Thoracic aorta endothelial cell (primary cell): ENCODE data around the gene ZNF324B. TPM values are rescaled to one million over a fixed set of nuclear protein-coding genes. Genes with fewer than 3 reads are reported as not detected.

Experiments
- small RNA-seq: library from RNA; depleted of rRNA; stranded (forward); fragments of <200 nt; gene quantifications from one replicate; pipeline ENCODE3, GENCODE V24; 2012
- total RNA-seq: library from RNA; depleted of rRNA; stranded (reverse); fragments of >200 nt; gene quantifications from 2 replicates; pipeline ENCODE4 v1.2.3, GENCODE V29; 2012

Gene ZNF324B
- 6.8 and 8.8 TPM in 2 replicates for total RNA-seq

DNA sequence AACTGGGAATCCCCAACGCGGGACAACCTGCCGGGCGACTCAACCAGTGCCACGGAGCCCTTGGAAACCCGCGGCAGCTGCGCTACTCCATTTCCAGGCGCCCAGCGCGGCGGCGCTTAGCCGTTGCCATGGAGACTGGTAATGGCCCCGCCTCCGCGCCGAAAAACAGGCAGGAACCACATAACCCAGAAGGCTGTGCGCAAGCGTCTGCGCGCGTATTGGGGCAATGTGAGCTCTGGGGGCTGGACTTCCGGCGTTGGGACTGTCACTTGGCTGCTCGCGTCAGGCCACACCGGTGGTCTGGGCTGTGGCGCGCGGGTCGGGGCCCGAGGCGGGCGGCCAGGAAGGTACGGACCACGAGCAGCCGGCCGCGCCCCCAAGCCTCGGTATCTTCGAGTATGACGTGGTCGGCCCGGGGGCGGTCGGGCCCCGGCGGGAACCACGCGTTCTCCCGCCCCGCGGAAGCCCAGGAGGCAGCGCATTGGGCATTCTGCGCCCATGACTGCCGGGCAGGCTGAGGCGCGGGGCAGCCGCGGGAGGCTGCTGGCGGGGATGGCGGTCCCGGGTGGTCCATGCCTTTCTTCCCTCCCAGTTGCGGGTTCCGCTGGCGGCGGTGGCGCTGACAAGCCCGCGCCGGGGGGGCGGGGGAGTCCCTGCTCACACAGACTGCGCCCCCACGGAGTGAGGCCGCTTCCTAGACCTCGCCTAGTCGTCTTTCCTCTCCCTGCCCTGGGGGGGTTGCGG is at the start of gene ZNF324B:
ZNF324B (plus strand) TSS at position 265 of the 744 bp plus-strand sequence. CDS start 2,080 bp downstream, outside the sequence.

DNA sequence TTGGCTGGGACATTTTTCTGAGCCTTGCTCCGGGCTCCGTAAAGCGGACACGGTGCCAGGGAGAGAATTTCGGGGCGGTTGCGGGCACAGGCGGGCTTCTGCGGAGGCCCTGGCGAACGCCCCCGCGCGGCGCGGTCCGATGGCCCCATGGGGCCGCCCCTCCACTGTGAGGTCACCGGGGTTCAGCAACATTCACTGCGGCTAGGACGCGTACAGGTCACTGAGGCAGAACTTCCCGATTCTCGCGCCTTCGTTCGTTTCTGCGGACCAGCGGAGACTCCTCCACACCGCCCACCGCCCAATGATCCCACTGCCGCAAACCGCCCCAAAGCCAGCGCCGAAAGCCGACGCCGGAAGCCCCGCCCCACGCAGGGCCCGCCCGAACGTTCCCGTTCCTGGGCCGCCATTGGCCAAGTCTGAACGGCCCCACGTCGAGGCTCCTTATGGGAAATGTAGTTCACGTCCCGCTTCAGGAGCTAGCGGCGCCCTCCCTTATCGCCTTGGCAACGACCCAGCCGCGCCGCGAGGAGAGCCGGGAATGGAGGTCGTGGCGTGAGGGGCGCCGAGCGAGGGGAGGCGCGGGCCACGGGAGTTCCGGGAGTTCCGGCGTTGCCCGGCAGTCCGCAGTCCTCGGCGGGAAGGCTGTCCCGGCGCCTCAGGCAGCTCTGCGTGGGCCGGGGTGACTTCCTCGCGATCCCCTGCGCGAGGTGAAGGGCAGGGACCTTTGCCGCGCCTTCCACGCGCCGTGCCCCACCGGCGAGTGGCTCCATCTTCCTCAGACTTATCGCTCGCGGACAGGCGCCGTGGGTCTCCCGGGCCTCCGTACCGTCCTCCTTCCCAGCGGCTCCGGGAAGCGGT is 43.0 kb upstream of the ZNF324B start, which contains the start of gene ZNF584:
ZNF584 (plus strand) TSS at position 498 of the 858 bp plus-strand sequence. CDS start 499 bp downstream, outside the sequence.

DNA sequence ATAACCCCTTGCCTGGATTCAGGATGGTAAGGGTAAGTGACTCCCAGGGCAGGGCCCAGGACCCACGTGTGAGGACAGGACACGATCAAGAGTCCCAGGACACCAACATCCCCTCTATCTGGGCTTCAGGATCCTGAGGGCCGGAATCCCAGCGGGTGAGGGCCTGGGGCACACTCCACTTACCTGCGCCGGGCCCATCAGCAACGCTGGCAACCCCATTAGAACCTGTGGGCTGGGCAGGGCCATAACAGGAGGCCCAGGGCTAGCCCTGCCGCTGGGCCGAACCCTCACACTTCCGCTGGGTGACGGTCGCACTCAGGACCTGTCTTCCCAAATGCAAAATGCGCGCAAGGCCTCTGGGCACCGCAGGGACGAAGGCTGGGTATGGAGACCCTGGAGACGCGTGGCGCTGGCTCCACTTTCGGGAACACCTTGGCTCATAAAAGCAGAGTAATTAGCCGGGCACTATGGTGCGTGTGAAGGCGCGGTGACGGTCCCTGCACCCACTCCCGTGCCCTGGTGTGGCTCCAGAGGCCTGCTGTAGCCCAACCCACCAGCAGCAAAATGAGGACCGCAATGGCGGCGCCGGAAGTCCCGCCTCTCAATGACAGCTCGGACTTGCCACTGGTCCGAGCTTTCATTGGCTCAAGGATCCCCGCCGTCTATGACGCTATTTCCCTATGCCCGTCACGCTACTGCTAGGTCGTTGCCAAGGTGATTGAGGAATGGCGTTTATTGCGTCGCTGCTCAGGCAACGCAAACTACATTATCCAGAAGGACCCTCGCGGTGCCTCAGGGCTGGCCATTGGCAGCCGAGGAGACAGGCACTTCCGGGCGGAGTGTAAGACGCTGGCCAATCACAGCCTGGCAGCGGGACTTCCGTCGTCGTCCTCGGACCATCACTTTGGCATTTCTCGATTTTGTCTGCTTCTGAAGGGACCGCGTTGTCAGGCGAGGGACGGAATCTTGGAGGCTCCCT is 11.6 kb upstream of the ZNF324B start, which contains the start of gene ZNF132:
ZNF132 (minus strand) TSS at position 578 of the 979 bp plus-strand sequence; CDS start at position 246, 332 bp downstream.

DNA sequence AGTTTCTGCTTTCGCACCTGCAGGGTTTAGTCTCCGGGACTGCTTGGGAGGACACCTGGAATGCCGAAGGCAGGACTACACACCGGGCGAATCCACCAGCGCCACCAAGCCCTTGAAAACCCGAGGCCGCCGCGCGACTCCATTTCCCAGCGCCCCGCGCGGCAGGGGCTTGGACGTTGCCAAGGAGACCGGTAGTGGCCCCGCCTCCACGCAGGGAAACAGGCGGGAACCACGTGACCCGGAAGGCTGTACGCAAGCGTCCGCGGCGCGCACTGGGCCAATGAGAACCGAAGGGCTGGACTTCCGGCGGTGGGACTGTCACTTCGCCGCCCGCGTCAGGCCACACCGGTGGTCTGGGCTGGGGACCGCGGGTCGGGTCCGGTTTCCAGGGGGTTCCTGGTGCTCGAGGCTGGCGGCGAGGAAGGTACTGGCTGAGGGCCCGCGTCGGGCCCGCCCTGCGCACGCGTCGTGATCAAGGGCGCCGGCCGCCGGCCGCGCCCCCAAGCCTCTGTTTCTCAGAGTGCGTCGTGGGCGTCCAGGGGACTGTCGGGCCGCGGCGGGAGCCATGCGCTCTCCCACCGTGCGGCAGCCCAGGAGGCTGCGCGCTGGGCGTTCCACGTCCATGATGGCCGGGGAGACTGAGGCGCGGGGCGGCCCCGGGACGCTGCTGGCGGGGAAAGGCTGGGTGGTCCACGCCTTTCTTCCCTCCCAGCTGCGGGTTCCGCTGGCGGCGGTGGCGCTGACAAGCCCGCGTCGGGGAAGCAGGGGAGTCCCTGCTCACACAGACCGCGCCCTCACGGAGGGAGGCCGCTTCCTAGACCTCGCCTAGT is 15.6 kb downstream of the ZNF324B start, which contains the start of gene ZNF324:
ZNF324 (plus strand) TSS at position 321 of the 830 bp plus-strand sequence. CDS start 2,106 bp downstream, outside the sequence.

DNA sequence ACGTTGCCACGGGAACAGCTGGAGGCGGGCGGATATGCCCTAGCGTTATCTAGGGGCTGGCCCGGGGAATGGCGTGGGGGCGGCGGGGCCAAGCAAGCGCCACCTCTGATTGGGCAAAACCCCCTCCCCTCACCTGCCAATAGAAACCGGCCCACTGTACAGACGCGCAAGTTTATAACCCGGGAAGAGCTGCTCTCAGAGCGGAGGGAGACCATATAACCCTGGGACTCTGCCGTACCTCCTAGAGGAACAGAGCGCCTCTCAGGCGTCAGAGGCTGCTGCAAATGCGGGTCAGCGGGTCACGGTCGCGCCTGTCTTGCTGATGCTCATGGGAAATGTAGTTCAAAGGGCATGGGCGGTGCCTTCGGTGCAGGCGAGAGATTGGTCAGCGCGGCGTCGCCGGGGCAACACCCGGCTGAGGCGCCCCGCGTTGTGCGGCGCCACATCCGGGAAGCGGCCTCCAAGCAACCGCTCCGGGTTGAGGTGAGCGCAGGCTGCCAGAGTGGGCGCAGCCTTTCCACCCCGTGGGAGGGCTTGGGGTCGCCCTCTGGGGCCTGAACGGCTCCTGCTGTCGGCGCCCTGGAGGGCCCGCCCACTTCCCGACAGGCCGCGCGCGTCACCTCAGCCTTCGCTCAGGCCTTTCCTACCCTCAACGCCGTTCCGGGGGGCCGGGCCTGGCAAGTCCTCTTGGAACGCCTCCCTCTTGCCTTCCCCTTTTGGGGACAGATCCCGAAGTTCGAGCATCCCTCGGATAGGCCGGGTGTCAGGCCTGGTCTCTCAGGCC is 24.5 kb downstream of the ZNF324B start, which contains the start of gene ZNF446:
ZNF446 (plus strand) TSS at position 639 of the 784 bp plus-strand sequence. CDS start 867 bp downstream, outside the sequence.

Small RNAs within 50 kb of the gene (small RNA-seq; reads per million reads assigned to genes)
- gene RN7SL693P: not detected
- gene RNU6-1337P: not detected

Other genes starting within 250 kb of the ZNF324B start
- gene ZNF544, start 222.7 kb upstream of the ZNF324B start, total RNA-seq: 54.0 and 61.5 TPM in 2 replicates
- gene ZNF8, start 172.7 kb upstream of the ZNF324B start, total RNA-seq: 6.9 and 8.0 TPM in 2 replicates
- 27.4 and 28.0 TPM in 2 replicates for gene ERVK3-1, start 146.2 kb upstream of the ZNF324B start, total RNA-seq
- gene ZSCAN22, start 124.6 kb upstream of the ZNF324B start, total RNA-seq: 2.9 and 3.2 TPM in 2 replicates
- gene A1BG, start 98.1 kb upstream of the ZNF324B start, total RNA-seq: 1.0 and 3.6 TPM in 2 replicates
- gene ZNF497, start 88.9 kb upstream of the ZNF324B start, total RNA-seq: 0.36 and 0.40 TPM in 2 replicates
- gene ZNF837, start 70.6 kb upstream of the ZNF324B start, total RNA-seq: 0.57 and 1.2 TPM in 2 replicates
- 1,068 and 1,110 TPM in 2 replicates for gene RPS5, start 64.4 kb upstream of the ZNF324B start, total RNA-seq
- 0.14 and 0.27 TPM in 2 replicates for gene RNF225, start 56.0 kb upstream of the ZNF324B start, total RNA-seq
- 10.0 and 14.0 TPM in 2 replicates for gene ZNF584, start 43.0 kb upstream of the ZNF324B start, total RNA-seq
- gene ZNF132, start 11.5 kb upstream of the ZNF324B start, total RNA-seq: 5.5 and 6.7 TPM in 2 replicates
- 11.2 and 12.8 TPM in 2 replicates for gene ZNF324, start 15.5 kb downstream of the ZNF324B start, total RNA-seq
- 5.3 and 5.7 TPM in 2 replicates for gene ZNF446, start 24.7 kb downstream of the ZNF324B start, total RNA-seq
- 7.8 and 8.0 TPM in 2 replicates for gene SLC27A5, start 60.4 kb downstream of the ZNF324B start, total RNA-seq
- 7.6 and 10.2 TPM in 2 replicates for gene ZBTB45, start 68.2 kb downstream of the ZNF324B start, total RNA-seq
- gene TRIM28, start 92.4 kb downstream of the ZNF324B start, total RNA-seq: 362 and 396 TPM in 2 replicates
- gene CHMP2A, start 103.5 kb downstream of the ZNF324B start, total RNA-seq: 60.3 and 83.4 TPM in 2 replicates
- 75.3 TPM in 2 replicates for gene UBE2M, start 107.0 kb downstream of the ZNF324B start, total RNA-seq
- 14.1 and 14.9 TPM in 2 replicates for gene MZF1, start 121.7 kb downstream of the ZNF324B start, total RNA-seq